Measurements from ENCODE around the gene CCL21.

DNA sequence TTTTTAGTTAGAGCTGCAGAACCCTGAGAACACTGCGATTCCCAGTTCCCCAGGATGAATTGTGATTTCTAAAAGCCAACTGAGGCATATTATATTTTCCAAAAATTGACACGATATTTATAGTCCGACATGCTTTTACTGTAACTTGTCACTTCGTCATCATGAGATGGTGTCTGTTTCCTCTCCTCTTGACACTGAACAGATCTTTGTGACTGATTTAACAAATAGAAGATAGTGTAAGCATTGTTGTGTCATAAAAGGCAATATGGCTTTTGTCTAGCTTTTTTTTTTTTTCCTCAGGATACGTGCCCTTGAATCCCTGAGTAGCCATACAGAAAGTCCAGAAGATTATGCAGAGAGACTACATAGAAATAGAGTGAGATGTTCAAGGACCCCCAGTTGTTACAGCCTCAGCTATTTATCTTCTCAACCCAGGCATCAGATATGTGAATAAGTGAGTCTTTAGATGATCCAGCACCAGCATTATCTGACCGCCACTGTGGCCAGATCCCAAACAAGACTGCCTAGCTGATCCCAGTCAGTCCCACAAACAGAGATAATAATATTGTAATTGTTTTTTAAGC is 27.8 kb upstream of the CCL21 start:
- TF ChIP-seq, protein P1, sequence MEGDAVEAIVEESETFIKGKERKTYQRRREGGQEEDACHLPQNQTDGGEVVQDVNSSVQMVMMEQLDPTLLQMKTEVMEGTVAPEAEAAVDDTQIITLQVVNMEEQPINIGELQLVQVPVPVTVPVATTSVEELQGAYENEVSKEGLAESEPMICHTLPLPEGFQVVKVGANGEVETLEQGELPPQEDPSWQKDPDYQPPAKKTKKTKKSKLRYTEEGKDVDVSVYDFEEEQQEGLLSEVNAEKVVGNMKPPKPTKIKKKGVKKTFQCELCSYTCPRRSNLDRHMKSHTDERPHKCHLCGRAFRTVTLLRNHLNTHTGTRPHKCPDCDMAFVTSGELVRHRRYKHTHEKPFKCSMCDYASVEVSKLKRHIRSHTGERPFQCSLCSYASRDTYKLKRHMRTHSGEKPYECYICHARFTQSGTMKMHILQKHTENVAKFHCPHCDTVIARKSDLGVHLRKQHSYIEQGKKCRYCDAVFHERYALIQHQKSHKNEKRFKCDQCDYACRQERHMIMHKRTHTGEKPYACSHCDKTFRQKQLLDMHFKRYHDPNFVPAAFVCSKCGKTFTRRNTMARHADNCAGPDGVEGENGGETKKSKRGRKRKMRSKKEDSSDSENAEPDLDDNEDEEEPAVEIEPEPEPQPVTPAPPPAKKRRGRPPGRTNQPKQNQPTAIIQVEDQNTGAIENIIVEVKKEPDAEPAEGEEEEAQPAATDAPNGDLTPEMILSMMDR (IDR thresholded peaks at IDR 0.05): no peak
- TF ChIP-seq POLR2AphosphoS5 (IDR thresholded peaks at IDR 0.05; ENCODE audit: low read depth, low read length) (no peak), SIN3A (IDR thresholded peaks at IDR 0.05; ENCODE audit: borderline replicate concordance, insufficient read depth, low read depth, low read length) (no peak), TCF7L2 (IDR thresholded peaks at IDR 0.05; ENCODE audit: low read depth, low read length) (no peak)
